ENCODE data around the gene CDH13.

Gene CDH13

DNA sequence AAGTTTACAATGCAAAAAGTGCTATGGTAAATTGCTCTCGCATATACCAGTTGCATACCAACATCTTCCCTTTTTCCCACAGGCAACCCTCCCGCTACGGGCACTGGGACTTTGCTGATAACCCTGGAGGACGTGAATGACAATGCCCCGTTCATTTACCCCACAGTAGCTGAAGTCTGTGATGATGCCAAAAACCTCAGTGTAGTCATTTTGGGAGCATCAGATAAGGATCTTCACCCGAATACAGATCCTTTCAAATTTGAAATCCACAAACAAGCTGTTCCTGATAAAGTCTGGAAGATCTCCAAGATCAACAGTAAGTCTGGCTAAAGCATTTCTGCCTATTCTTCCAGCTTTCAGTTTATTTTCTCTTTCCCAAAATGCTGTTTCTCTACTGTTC is 1153.1 kb downstream of the CDH13 start:
- FAIRE-seq: no peak
- no peak for DNase-seq (ENCODE audit: low spot score)

DNA sequence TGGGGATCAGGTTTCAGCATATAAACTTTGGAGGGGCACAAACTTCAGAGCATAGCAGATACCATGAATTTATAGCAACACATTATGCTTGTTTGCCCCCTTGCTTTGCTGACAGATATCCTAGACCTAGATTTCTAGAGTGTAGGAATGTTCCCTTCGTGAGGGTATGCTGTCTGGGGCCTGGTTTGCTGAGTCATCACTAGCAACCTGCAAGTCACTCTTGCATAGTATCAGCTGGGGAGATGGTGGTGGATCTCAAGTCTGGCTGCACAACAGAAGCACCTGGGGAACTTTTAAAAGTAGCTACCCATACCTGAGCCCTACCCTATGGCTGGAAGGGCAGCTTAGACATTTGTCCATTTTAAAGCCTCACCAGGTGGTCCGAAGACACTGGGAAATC is 1158.7 kb downstream of the CDH13 start:
- DNase-seq (ENCODE audit: low spot score): no peak
- FAIRE-seq: peak; percentile 20

DNA sequence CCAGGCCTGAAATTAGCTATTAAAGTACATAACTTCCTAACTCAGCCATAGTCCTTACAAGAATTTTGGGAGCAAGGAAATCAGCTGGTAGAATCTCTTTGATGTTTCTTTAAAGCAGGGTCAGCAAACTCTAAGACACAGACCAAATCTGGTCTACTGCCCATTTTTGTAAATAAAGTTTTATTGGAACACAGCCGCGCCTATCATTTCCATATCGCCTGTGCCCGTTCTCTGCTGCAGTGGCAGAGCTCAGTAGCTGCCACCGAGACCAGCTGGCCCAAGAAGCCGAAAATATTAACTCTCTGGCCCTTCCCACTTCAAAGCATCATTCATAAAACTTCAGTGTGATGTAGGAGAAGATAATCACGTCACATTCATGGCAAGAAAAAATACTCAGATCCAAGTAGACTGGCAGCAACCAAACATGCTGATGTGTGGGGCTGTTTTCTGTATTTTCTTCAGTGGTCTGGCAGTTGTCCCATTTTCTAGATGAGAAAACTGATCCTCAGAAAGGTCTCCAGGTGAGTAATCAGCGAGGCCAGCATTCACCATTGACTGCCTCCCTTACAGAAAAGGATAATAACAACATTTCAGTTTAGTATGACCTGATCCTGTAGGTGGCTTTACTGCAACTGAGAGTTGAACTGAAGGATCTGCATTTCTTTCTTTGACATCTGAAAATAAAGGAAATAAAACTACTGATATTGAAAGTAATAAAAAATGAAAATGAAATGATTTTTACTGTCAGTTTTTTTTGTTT is 1163.1 kb downstream of the CDH13 start:
- FAIRE-seq (no peak), DNase-seq (ENCODE audit: low spot score) (no peak)

- DNase-seq (ENCODE audit: low spot score) (no peak), FAIRE-seq (no peak)
Observed at GRCh38 chr16:83791916-83792315, 1165.1 kb downstream of the CDH13 start.

- DNase-seq (ENCODE audit: low spot score) (no peak), FAIRE-seq (no peak)
Observed at GRCh38 chr16:83792391-83792790, 1165.6 kb downstream of the CDH13 start.

- FAIRE-seq: no peak
- no peak for DNase-seq (ENCODE audit: low spot score)
Observed at GRCh38 chr16:83793179-83793578, 1166.4 kb downstream of the CDH13 start.

DNA sequence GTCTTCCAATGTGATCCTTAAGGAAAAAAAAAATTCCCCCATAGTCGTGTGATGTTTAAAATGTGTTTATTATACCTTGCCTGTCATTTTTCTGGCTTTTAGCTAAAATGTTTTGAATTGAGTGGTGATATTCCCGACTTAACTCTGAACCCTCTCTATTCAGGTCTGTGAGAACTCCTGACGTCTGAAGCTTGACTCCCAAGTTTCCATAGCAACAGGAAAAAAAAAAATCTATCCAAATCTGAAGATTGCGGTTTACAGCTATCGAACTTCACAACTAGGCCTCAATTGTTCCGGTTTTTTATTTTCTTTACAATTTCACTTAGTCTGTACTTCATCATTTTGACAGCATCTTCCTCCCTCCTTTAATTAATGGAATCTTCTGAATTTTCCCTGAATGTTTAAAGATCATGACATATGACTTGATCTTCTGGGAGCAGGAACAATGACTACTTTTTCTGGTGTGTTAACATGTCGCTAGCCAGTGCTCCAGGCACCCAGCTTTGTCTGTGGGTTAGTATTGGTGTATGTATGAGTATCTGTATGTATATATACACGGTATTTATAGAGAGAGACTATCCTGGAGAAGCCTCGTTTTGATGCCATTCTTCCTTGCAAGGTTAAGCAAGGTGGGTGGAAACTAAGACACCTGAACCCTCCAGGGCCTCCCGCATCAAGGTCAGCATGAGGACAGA is 1168.2 kb downstream of the CDH13 start:
- FAIRE-seq: no peak

GRCh38 chr16:83797013-83797412 is 1170.2 kb downstream of the CDH13 start:
- FAIRE-seq (no peak), DNase-seq (ENCODE audit: low spot score) (no peak)

More for the DNA sequence above, 1168.2 kb downstream of the CDH13 start:
- DNase-seq (ENCODE audit: low spot score): no peak

DNA sequence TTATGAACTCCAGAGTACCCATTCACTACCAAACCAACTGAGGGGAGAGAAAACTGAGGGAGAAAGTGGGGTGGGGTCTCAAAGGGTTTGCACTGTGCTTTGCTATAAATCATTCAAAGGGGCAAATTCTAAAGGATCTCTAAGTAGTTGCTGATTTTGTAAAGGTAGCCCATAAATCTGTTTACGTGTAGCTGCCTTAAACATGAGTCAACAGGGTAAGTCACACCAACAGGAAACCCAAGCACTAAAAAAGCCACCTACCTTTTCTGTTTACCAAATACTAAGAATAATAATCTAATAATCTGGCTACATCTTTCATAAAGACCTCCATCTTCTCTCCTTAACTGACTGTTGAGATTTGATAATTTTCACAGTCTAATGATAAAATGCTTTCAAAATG is 1172.6 kb downstream of the CDH13 start:
- DNase-seq (ENCODE audit: low spot score): no peak
- FAIRE-seq: no peak

DNA sequence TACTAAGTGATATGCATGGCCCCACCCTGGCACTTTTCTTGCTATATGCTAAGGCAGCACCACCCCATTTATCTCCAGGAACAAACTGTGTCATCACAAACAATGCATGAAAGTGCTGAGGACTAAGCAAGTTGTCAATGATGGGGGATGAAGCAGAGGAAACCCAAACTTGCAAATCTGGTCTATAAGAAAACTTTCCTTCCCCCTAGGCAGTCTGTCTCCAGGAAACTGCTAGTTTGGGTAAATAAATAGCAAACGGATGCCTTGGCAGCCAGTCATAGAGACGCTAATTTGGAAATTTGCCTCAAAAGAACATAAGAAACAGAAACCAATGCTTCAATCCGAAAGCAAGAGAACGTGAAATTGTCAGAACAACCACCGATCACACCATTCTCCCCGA is 1175.4 kb downstream of the CDH13 start:
- DNase-seq (ENCODE audit: low spot score): no peak
- FAIRE-seq: no peak

DNA sequence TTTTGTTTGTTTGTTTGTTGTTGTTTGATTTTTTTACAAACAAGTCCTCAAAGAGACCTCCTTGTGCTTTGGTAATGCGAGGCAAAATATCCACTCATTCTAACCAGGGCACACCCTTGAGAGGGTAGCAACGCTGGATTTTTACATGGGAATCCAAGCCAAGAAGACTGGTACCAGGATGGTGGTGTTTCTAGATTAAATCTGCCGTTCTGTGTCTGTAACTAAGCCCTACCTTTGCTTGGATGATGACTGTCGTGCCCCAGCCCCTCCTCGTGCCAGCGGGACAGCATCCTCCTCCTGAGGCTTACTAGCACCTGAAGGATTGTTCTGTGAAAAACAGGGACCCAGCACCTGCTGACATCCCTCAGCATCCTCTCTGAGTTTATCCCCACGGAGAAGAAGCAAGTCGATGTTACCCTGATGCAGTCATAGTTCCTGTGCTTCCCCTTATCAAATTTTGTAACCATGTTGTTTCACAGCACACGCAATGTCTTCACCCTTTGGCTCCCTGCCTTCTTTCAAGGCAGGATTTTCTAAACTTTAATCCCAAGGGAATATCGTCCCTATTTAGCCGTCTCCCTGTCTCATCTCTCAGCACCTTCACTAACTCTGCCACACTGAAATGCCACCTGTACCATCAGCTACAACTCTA is 1175.9 kb downstream of the CDH13 start:
- DNase-seq (ENCODE audit: low spot score) (no peak), FAIRE-seq (no peak)

DNA sequence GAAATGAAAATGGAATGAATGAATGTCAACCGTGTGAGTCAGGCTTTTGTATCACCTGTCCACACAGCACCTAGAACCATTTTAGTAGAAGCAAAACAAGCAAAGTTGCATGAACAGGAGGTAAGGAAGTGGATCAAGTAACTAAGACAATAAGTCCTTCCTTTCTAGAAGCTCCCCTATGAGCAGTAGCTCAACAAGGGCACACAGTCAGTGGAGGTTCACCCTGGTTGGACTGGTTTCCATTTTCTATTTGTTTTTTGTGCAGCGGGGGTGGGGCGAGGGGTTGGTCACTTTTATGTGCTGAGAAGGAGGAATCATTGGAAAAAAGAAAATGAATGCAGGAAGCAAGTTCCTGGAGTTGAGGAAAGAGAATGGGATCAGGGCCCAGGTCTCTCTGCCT is 1177.0 kb downstream of the CDH13 start:
- no peak for FAIRE-seq
- no peak for DNase-seq (ENCODE audit: low spot score)

- no peak for FAIRE-seq
- no peak for DNase-seq (ENCODE audit: low spot score)
Observed at GRCh38 chr16:83804366-83804765, 1177.6 kb downstream of the CDH13 start.

GRCh38 chr16:83806036-83806435 is 1179.3 kb downstream of the CDH13 start:
- FAIRE-seq: no peak
- DNase-seq (ENCODE audit: low spot score): no peak

- DNase-seq (ENCODE audit: low spot score) (no peak), FAIRE-seq (no peak)
Observed at GRCh38 chr16:83806731-83807130, 1180.0 kb downstream of the CDH13 start.

DNA sequence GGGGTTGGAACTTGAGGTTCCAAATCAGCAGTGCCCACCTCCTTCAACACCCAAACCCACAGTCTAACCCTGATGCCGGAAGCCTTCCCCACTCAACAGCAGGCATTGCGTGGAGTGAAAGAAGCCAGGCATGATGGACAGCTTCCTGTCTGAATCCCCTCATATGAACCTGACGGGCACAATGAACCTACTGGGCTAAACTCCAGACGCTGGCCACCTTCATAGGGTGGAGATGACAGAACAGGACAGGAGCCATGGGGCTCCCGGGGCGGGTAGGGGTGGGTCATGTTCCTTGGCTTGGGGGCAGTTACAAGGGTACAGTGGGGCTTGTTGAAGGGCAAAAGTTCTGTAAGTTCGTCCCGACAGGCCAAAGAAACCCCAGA is 1180.5 kb downstream of the CDH13 start:
- FAIRE-seq: no peak
- DNase-seq (ENCODE audit: low spot score): no peak

DNA sequence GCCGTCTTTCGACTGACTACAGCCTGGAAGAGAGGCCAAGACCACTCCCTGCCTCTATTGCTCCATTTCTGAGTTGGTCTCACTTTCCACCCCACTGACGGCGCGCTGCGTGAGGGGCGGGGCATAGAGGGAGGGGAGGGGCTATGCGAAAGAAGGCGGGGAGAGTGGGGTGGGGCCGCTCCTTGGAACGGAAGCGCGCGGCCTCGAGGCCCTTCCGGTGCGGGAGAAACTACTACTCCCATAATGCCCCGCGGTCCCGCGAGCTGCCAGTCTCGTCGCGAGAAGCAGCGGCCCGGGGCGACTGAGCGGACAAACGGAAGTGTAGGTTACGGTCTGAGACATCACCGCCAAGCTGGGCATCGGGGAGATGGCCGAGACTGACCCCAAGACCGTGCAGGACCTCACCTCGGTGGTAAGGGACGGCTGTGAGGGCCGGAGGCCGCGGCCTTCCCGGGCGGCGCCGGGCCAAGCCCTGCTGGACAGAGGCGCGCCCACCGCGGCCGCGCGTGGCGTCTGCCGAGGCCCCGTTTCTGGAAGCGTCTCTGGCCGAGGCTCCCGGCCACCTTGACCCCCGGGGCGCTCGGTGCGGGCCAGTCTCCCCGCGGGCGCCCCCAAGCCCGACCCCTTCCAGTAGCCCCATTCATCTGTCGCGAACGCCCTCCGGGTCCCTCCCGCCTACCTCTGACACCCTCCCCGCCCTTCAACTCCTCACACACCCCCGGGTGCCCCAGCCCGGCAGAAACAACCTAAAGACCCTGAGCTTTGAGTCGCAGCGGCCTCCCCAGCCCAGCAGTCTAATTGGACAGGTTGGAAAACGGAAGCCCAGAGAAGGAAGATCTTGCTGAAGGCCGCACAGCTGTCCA is 1181.2 kb downstream of the CDH13 start, which contains the start of gene HSBP1:
Gene HSBP1, plus strand, starts transcription at position 269 of the 863 bp plus-strand sequence. Its CDS starts 99 bp downstream, at position 368.
- FAIRE-seq (peak; percentile 88), DNase-seq (ENCODE audit: low spot score) (peak; percentile 98)

DNA sequence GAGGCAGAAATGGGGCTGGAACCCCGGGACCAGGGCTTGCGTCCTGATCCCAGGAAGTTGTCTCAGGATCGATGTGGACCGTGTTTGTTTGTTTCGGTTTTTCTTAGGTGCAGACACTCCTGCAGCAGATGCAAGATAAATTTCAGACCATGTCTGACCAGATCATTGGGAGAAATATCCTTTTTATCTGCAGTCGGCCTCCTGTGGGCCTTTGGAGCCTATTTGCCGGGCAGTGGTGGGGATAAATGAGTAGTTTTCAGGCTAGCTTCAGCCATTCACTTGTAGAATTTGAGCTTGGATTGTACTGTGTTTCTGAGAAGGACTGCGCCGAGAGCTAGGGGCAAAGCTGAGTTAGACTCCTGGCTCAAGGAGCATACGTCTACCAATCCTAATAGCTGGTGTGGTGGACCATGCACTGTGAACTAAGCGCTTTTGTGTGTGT is 1181.8 kb downstream of the CDH13 start:
- no peak for DNase-seq (ENCODE audit: low spot score)
- FAIRE-seq: no peak

- FAIRE-seq (no peak), DNase-seq (ENCODE audit: low spot score) (no peak)
Observed at GRCh38 chr16:83809092-83809491, 1182.3 kb downstream of the CDH13 start.

GRCh38 chr16:83810901-83811300 is 1184.1 kb downstream of the CDH13 start:
- FAIRE-seq: no peak
- DNase-seq (ENCODE audit: low spot score): no peak

Data from urothelium cell line (cell line).